Esophagus muscularis mucosa (tissue), 3 donors: ENCODE measurements around the gene CLTC.

Source experiments
- POLR2A ChIP-seq: fragments of 450-650 bp; IDR thresholded peaks from one replicate; pipeline ENCODE4 v1.6.1; 2017; ENCODE audit warnings: antibody characterized with exemption, moderate library complexity, mild to moderate bottlenecking, low read depth
- POLR2AphosphoS5 ChIP-seq, 2 donors: sonication (generic); formaldehyde crosslinking; IDR thresholded peaks; one replicate each; pipeline ENCODE4 v1.6.1; 2017; ENCODE audit warnings: antibody characterized with exemption in 2 of 2
- TF ChIP-seq, protein P1 (sequence below), 3 experiments: fragments of 200-600 bp in 2 of 3; fragments of 450-650 bp in 1 of 3; sonication (generic) in 2 of 3; IDR thresholded peaks; one replicate each; pipeline ENCODE4 v1.5.1; 2017 to 2019; ENCODE audit warnings: antibody characterized with exemption in 3 of 3, mild to moderate bottlenecking in 2 of 3, moderate library complexity in 1 of 3

DNA sequence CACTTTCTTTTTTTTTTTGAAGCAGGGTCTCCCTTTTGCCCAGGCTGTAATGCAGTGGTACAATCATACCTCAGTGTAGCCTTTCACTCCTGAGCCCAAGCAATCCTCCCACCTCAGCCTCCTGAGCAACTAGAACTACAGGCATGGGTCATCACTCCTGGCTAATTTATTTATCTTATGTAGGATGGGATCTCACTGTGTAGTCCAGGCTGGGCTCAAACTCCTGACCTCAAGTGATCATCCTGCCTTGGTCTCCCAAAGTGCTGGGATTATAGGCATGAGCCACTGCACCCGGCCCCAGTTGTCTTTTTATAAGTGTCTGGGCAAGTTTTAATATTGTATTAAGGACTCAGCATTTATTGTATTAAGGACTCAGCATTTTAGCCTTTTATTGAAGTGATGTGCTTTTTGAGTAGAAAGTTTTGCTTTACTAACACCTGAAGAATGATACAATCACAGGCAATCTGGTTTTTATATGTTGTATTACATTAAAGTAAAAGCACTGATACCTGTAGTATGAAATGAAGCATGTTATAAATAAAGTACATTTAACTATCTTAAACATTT, 110.7 kb downstream of the CLTC start:
- TF ChIP-seq, protein P1, sequence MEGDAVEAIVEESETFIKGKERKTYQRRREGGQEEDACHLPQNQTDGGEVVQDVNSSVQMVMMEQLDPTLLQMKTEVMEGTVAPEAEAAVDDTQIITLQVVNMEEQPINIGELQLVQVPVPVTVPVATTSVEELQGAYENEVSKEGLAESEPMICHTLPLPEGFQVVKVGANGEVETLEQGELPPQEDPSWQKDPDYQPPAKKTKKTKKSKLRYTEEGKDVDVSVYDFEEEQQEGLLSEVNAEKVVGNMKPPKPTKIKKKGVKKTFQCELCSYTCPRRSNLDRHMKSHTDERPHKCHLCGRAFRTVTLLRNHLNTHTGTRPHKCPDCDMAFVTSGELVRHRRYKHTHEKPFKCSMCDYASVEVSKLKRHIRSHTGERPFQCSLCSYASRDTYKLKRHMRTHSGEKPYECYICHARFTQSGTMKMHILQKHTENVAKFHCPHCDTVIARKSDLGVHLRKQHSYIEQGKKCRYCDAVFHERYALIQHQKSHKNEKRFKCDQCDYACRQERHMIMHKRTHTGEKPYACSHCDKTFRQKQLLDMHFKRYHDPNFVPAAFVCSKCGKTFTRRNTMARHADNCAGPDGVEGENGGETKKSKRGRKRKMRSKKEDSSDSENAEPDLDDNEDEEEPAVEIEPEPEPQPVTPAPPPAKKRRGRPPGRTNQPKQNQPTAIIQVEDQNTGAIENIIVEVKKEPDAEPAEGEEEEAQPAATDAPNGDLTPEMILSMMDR (IDR thresholded peaks at IDR 0.05): no peak
- TF ChIP-seq POLR2AphosphoS5 (IDR thresholded peaks at IDR 0.05): no peak
- no peak for TF ChIP-seq POLR2A
